ENCODE measurements around the gene LAMA3.

LAMA3 gene

GRCh38 chr18:23662309-23663263 lies 26.7 kb upstream of the LAMA3 start, which contains the start of gene ANKRD29 (continued):
- TF ChIP-seq HIC1 (tag by site-specific recombination; IDR thresholded peaks at IDR 0.05) (no peak), ZIC2 (tag by site-specific recombination; IDR thresholded peaks at IDR 0.05) (0 out of 2 replicates have a peak, but pooled peaks have one; percentile 24), KLF1 (tag by site-specific recombination; IDR thresholded peaks at IDR 0.05) (peak; percentile 55), ZNF530 (tag by site-specific recombination; IDR thresholded peaks at IDR 0.05; ENCODE audit: low read depth) (no peak), ZFP37 (tag by site-specific recombination; IDR thresholded peaks at IDR 0.05) (peak; percentile 55; the same call in 1 of the 2 replicates), TRIM28 (IDR thresholded peaks at IDR 0.05; ENCODE audit: borderline replicate concordance, low read length) (no peak), ZNF660 (tag by site-specific recombination; IDR thresholded peaks at IDR 0.05) (no peak), ZNF23 (tag by site-specific recombination; IDR thresholded peaks at IDR 0.05; ENCODE audit: borderline replicate concordance) (no peak), ZNF140 (tag by site-specific recombination; IDR thresholded peaks at IDR 0.05) (no peak), ZNF423 (tag by site-specific recombination; IDR thresholded peaks at IDR 0.05) (no peak), REPIN1 (tag by site-specific recombination; IDR thresholded peaks at IDR 0.05; ENCODE audit: low read depth) (no peak), ZNF366 (tag by site-specific recombination; conservative IDR thresholded peaks at IDR 0.05) (no peak), BCL11A (tag by site-specific recombination; IDR thresholded peaks at IDR 0.05; ENCODE audit: low read depth) (no peak), RBAK (tag by site-specific recombination; IDR thresholded peaks at IDR 0.05) (no peak), ZNF621 (tag by site-specific recombination; IDR thresholded peaks at IDR 0.05) (no peak), ZNF701 (tag by site-specific recombination; IDR thresholded peaks at IDR 0.05) (no peak), KLF8 (tag by site-specific recombination; IDR thresholded peaks at IDR 0.05) (0 out of 2 replicates have a peak, but pooled peaks have one; percentile 41), ZNF544 (tag by site-specific recombination; IDR thresholded peaks at IDR 0.05) (no peak), ZNF626 (tag by site-specific recombination; IDR thresholded peaks at IDR 0.05) (no peak), PRDM1 (tag by site-specific recombination; IDR thresholded peaks at IDR 0.05) (peak; percentile 84), HOXC10 (CRISPR knock-in tag; IDR thresholded peaks at IDR 0.05) (no peak), ZNF121 (tag by site-specific recombination; IDR thresholded peaks at IDR 0.05) (no peak), ZNF658 (tag by site-specific recombination; IDR thresholded peaks at IDR 0.05) (no peak), ZNF549 (tag by site-specific recombination; IDR thresholded peaks at IDR 0.05) (no peak)
- TF ChIP-seq, protein P1, sequence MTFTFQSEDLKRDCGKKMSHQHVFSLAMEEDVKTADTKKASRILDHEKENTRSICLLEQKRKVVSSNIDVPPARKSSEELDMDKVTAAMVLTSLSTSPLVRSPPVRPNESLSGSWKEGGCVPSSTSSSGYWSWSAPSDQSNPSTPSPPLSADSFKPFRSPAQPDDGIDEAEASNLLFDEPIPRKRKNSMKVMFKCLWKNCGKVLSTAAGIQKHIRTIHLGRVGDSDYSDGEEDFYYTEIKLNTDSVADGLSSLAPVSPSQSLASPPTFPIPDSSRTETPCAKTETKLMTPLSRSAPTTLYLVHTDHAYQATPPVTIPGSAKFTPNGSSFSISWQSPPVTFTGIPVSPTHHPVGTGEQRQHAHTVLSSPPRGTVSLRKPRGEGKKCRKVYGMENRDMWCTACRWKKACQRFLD (tag by site-specific recombination; IDR thresholded peaks at IDR 0.05), result no peak
- TF ChIP-seq, protein P2, sequence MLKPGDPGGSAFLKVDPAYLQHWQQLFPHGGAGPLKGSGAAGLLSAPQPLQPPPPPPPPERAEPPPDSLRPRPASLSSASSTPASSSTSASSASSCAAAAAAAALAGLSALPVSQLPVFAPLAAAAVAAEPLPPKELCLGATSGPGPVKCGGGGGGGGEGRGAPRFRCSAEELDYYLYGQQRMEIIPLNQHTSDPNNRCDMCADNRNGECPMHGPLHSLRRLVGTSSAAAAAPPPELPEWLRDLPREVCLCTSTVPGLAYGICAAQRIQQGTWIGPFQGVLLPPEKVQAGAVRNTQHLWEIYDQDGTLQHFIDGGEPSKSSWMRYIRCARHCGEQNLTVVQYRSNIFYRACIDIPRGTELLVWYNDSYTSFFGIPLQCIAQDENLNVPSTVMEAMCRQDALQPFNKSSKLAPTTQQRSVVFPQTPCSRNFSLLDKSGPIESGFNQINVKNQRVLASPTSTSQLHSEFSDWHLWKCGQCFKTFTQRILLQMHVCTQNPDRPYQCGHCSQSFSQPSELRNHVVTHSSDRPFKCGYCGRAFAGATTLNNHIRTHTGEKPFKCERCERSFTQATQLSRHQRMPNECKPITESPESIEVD (tag by site-specific recombination; IDR thresholded peaks at IDR 0.05), result no peak
- TF ChIP-seq, protein P3, sequence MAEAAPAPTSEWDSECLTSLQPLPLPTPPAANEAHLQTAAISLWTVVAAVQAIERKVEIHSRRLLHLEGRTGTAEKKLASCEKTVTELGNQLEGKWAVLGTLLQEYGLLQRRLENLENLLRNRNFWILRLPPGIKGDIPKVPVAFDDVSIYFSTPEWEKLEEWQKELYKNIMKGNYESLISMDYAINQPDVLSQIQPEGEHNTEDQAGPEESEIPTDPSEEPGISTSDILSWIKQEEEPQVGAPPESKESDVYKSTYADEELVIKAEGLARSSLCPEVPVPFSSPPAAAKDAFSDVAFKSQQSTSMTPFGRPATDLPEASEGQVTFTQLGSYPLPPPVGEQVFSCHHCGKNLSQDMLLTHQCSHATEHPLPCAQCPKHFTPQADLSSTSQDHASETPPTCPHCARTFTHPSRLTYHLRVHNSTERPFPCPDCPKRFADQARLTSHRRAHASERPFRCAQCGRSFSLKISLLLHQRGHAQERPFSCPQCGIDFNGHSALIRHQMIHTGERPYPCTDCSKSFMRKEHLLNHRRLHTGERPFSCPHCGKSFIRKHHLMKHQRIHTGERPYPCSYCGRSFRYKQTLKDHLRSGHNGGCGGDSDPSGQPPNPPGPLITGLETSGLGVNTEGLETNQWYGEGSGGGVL (tag by site-specific recombination; IDR thresholded peaks at IDR 0.05), result peak; percentile 37
- TF ChIP-seq, protein P4, sequence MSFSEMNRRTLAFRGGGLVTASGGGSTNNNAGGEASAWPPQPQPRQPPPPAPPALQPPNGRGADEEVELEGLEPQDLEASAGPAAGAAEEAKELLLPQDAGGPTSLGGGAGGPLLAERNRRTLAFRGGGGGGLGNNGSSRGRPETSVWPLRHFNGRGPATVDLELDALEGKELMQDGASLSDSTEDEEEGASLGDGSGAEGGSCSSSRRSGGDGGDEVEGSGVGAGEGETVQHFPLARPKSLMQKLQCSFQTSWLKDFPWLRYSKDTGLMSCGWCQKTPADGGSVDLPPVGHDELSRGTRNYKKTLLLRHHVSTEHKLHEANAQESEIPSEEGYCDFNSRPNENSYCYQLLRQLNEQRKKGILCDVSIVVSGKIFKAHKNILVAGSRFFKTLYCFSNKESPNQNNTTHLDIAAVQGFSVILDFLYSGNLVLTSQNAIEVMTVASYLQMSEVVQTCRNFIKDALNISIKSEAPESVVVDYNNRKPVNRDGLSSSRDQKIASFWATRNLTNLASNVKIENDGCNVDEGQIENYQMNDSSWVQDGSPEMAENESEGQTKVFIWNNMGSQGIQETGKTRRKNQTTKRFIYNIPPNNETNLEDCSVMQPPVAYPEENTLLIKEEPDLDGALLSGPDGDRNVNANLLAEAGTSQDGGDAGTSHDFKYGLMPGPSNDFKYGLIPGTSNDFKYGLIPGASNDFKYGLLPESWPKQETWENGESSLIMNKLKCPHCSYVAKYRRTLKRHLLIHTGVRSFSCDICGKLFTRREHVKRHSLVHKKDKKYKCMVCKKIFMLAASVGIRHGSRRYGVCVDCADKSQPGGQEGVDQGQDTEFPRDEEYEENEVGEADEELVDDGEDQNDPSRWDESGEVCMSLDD (tag by site-specific recombination; IDR thresholded peaks at IDR 0.05), result peak; percentile 91
- TF ChIP-seq, protein P5, sequence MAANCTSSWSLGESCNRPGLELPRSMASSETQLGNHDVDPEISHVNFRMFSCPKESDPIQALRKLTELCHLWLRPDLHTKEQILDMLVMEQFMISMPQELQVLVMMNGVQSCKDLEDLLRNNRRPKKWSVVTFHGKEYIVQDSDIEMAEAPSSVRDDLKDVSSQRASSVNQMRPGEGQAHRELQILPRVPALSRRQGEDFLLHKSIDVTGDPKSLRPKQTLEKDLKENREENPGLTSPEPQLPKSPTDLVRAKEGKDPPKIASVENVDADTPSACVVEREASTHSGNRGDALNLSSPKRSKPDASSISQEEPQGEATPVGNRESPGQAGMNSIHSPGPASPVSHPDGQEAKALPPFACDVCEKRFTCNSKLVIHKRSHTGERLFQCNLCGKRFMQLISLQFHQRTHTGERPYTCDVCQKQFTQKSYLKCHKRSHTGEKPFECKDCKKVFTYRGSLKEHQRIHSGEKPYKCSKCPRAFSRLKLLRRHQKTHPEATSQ (tag by site-specific recombination; IDR thresholded peaks at IDR 0.05), result no peak
